BJ (cell line): ENCODE results near the gene ATP8A2. TPM values are rescaled to one million over a fixed set of nuclear protein-coding genes. Genes with fewer than 3 reads are reported as not detected.

Experiments used
- CTCF ChIA-PET: fragments of 350-600 bp; formaldehyde crosslinking; extraction: SDS; loops from one replicate; lab custom pipeline; 2021; ENCODE audit warnings: antibody characterized with exemption, inconsistent platforms; lab: Yijun Ruan, JAX
- POLR2A ChIA-PET: fragments of 300-600 bp; sonication (Branson Sonifier 250); formaldehyde crosslinking; extraction: SDS; loops from one replicate; lab custom pipeline; 2021; ENCODE audit warnings: antibody characterized with exemption; lab: Charles Lee
- DNase-seq: peaks from one replicate; pipeline ENCODE4 v3.0.0-alpha.2; 2011; ENCODE audit warnings: low read depth
- H3K27me3 ChIP-seq: 2 replicates; pipeline ENCODE4 v1.6.0; 2011; ENCODE audit warnings: low read length; ENCODE audit not compliant: control insufficient read depth, insufficient read depth
- H3K36me3 ChIP-seq: 2 replicates; pipeline ENCODE4 v1.5.1; 2011; ENCODE audit warnings: low read length; ENCODE audit not compliant: control insufficient read depth, insufficient read depth
- H3K4me3 ChIP-seq: 2 replicates; pipeline ENCODE4 v1.5.1; 2011; ENCODE audit warnings: low read depth, mild to moderate bottlenecking, control low read depth, low read length
- CTCF ChIP-seq: IDR thresholded peaks from 2 replicates; pipeline ENCODE4 v1.5.1; 2011; ENCODE audit warnings: low read depth, mild to moderate bottlenecking, control low read depth, inconsistent platforms, low read length, moderate library complexity; ENCODE audit not compliant: insufficient read depth
- polyA plus RNA-seq: library from polyadenylated mRNA; depleted of rRNA; stranded (reverse); fragments of >200 nt; gene quantifications from 2 replicates; pipeline ENCODE4 v1.2.3, GENCODE V29; 2011

The ATP8A2 gene
- polyA plus RNA-seq, 1 experiment = 0.02 TPM

GRCh38 chr13:25796474-25796873, 424.7 kb downstream of the ATP8A2 start:
- POLR2A ChIA-PET = no interaction called here
- no peaks in the 10 kb centered on the region for H3K27me3 ChIP-seq
- H3K4me3 ChIP-seq = no peak overlapping the region
- no peak for TF ChIP-seq CTCF
- H3K36me3 ChIP-seq = no peaks in the 10 kb centered on the region
- CTCF ChIA-PET = no interaction called here
- no peak for DNase-seq

- Histone ChIP-seq H3K36me3 (no peaks in the 10 kb centered on the region), H3K4me3 (no peak overlapping the region), H3K27me3 (no peaks in the 10 kb centered on the region)
- ChIA-PET POLR2A (no interaction called here), CTCF (no interaction called here)
- TF ChIP-seq CTCF = no peak
- no peak for DNase-seq
These were observed 427.2 kb downstream of the ATP8A2 start for GRCh38 chr13:25798998-25799397.

GRCh38 chr13:25800523-25800922, 428.7 kb downstream of the ATP8A2 start:
- TF ChIP-seq CTCF = no peak
- DNase-seq = no peak
- Histone ChIP-seq H3K27me3 (no peaks in the 10 kb centered on the region), H3K4me3 (no peak overlapping the region), H3K36me3 (no peaks in the 10 kb centered on the region)
- CTCF ChIA-PET = no interaction called here
- POLR2A ChIA-PET = no interaction called here

GRCh38 chr13:25802579-25802978, 430.8 kb downstream of the ATP8A2 start:
- no peak overlapping the region for H3K4me3 ChIP-seq
- H3K36me3 ChIP-seq = no peaks in the 10 kb centered on the region
- H3K27me3 ChIP-seq = no peaks in the 10 kb centered on the region
- POLR2A ChIA-PET = interaction anchor here (0.6 kb wide), 1 partner anchor 1477 kb away, joined by 6 read pairs; no protein-coding TSS in a partner anchor
- DNase-seq = no peak
- CTCF ChIA-PET = no interaction called here
- no peak for TF ChIP-seq CTCF

- no peak for TF ChIP-seq CTCF
- no peaks in the 10 kb centered on the region for H3K27me3 ChIP-seq
- no peak overlapping the region for H3K4me3 ChIP-seq
- ChIA-PET POLR2A (no interaction called here), CTCF (no interaction called here)
- DNase-seq = no peak
- H3K36me3 ChIP-seq = no peaks in the 10 kb centered on the region
These were observed 431.9 kb downstream of the ATP8A2 start for GRCh38 chr13:25803641-25804040.
